ENCODE data around the gene GSG1. TPM values are rescaled to one million over a fixed set of nuclear protein-coding genes. Genes with fewer than 3 reads are reported as not detected.

GSG1 gene
- total RNA-seq, 1 donor from 2014 or later, result not detected

DNA sequence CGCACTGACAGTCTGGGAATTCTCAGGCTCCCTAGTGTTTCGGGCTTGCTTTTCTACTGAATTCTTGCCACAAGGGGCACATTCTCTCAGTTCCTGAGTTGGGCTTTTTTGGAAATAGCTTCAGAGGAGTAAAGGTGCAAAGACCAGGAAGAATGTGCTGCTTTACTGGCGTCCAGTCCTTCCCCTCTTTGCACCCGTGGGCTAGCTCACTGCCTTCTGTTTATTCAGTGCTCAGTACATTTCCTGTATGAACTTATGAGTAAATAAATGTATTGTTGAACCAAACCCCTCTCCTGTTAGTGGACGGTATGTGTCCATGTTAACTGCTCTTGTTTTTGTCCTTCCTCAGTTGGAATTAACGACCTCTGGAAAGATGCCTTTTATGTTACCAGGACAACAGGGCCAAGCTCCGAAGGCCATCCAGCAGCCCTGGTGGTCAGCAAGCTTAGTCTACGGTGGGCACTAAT, 24.0 kb downstream of the GSG1 start:
- Mint-ChIP-seq H3K36me3 (ENCODE audit: unreplicated experiment) (peaks cover 15% of the 10 kb centered on the region), H3K4me3 (ENCODE audit: unreplicated experiment) (no peak overlapping the region), H3K27me3 (ENCODE audit: unreplicated experiment) (peaks cover 2% of the 10 kb centered on the region), H3K9me3 (ENCODE audit: unreplicated experiment) (no peaks in the 10 kb centered on the region), H3K4me1 (ENCODE audit: low read depth, unreplicated experiment) (no peaks in the 10 kb centered on the region), H3K27ac (ENCODE audit: unreplicated experiment) (no peak overlapping the region)
- no peak for DNase-seq
- TF ChIP-seq, protein P1, sequence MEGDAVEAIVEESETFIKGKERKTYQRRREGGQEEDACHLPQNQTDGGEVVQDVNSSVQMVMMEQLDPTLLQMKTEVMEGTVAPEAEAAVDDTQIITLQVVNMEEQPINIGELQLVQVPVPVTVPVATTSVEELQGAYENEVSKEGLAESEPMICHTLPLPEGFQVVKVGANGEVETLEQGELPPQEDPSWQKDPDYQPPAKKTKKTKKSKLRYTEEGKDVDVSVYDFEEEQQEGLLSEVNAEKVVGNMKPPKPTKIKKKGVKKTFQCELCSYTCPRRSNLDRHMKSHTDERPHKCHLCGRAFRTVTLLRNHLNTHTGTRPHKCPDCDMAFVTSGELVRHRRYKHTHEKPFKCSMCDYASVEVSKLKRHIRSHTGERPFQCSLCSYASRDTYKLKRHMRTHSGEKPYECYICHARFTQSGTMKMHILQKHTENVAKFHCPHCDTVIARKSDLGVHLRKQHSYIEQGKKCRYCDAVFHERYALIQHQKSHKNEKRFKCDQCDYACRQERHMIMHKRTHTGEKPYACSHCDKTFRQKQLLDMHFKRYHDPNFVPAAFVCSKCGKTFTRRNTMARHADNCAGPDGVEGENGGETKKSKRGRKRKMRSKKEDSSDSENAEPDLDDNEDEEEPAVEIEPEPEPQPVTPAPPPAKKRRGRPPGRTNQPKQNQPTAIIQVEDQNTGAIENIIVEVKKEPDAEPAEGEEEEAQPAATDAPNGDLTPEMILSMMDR (IDR thresholded peaks at IDR 0.05; ENCODE audit: partially characterized antibody, unreplicated experiment), result no peak

DNA sequence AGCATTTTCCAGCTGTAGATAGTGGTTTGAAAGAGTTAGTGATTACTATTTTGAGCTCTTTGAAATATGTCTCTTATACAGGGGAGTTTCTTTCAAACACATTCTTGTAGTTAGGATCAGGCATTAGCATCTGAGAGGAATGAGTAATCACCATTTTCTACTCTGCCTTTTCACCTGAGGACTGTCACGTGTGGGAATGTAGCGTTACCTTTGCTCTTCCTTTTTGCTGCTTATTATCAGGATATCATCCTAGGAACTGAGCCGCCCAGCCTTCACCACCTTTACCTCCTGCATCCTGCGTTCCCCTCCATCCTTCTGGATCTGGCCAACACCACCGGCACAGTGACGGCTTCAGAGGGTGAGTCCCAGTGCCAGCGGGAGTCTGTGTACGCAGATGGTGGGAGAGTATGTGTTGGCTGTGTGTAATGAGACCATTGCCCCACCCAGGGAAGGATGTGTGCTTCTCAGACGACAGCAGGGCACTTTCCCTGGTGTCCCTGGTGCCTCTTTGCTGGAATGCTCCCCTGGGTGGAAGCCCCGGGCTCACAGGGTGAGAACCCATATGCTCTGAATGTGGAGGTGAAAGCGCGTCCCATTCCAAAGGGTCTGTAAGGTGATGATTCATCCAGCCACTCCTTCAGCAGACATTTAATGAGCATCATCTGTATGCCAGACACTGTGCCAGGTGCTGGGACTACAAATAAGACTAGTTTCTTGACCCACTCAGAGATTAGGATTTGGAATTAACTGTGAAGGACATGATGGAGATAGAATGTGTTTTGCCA, 27.5 kb downstream of the GSG1 start:
- no peak overlapping the region for H3K27ac Mint-ChIP-seq (ENCODE audit: unreplicated experiment)
- H3K36me3 Mint-ChIP-seq (ENCODE audit: unreplicated experiment), result peaks cover 16% of the 10 kb centered on the region
- no peak overlapping the region for H3K4me3 Mint-ChIP-seq (ENCODE audit: unreplicated experiment)
- peaks cover 9% of the 10 kb centered on the region for H3K4me1 Mint-ChIP-seq (ENCODE audit: low read depth, unreplicated experiment)
- no peak for DNase-seq
- TF ChIP-seq, protein P1 (IDR thresholded peaks at IDR 0.05; ENCODE audit: partially characterized antibody, unreplicated experiment), result no peak
- no peaks in the 10 kb centered on the region for H3K9me3 Mint-ChIP-seq (ENCODE audit: unreplicated experiment)
- H3K27me3 Mint-ChIP-seq (ENCODE audit: unreplicated experiment), result peaks cover 8% of the 10 kb centered on the region

DNA sequence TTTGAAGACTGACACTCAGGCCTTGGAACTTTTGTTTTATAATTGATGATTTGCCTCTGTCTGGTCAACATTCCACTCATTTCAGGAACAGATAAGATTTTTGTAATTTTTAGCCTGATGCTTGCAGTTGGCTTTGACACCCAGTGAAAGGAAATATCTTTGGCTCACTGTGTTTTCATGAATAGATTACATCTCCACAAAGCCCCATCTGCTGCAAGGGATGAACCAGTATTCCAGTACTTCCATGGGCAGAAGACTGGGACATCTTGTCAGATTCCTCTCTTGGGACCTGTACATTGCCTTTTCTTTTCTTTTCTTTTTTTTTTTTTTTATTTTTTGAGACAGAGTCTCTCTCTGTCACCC, 28.4 kb downstream of the GSG1 start:
- H3K4me1 Mint-ChIP-seq (ENCODE audit: low read depth, unreplicated experiment), result peaks cover 9% of the 10 kb centered on the region
- no peaks in the 10 kb centered on the region for H3K9me3 Mint-ChIP-seq (ENCODE audit: unreplicated experiment)
- peaks cover 8% of the 10 kb centered on the region for H3K27me3 Mint-ChIP-seq (ENCODE audit: unreplicated experiment)
- TF ChIP-seq, protein P1 (IDR thresholded peaks at IDR 0.05; ENCODE audit: partially characterized antibody, unreplicated experiment), result no peak
- H3K4me3 Mint-ChIP-seq (ENCODE audit: unreplicated experiment), result no peak overlapping the region
- H3K27ac Mint-ChIP-seq (ENCODE audit: unreplicated experiment), result no peak overlapping the region
- no peak for DNase-seq
- H3K36me3 Mint-ChIP-seq (ENCODE audit: unreplicated experiment), result peaks cover 7% of the 10 kb centered on the region

DNA sequence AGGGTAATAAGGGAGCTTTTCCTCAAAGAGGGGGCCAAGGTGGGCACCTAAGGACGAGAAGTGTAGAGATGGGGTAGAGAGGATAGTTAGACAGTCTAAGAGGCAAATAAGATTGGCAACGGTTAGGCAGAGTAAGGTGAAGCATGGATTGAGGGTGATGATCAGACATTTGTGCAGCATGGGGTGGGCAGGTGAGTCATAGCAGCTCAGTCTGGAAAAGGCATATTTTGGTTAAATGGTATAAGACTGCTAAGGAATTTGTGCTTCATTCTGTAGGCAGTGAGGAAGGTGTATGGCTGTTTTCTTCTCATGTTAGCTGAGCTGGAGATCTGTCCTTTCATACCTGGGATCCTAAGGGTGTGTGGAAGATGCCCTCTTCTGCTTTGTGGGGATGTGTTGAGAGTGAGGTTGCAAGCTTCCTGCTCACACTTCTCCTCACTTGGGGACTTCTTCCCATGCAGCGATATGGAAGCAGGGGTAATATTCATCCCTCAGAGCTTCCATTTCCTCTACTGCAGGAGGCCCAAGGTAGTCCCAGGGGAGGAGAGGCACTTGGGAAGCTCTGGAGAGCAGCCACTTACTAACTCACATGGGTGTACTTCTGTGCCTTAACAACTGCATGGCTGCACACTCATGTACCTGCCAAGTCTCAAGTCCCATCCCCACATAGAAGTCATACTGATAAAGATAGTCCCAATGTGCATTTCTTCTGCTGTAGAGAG, 28.9 kb downstream of the GSG1 start:
- H3K27me3 Mint-ChIP-seq (ENCODE audit: unreplicated experiment), result peaks cover 7% of the 10 kb centered on the region
- no peak for DNase-seq
- peaks cover 6% of the 10 kb centered on the region for H3K36me3 Mint-ChIP-seq (ENCODE audit: unreplicated experiment)
- H3K4me3 Mint-ChIP-seq (ENCODE audit: unreplicated experiment), result no peak overlapping the region
- no peaks in the 10 kb centered on the region for H3K9me3 Mint-ChIP-seq (ENCODE audit: unreplicated experiment)
- H3K4me1 Mint-ChIP-seq (ENCODE audit: low read depth, unreplicated experiment), result peaks cover 11% of the 10 kb centered on the region
- no peak overlapping the region for H3K27ac Mint-ChIP-seq (ENCODE audit: unreplicated experiment)
- TF ChIP-seq, protein P1 (IDR thresholded peaks at IDR 0.05; ENCODE audit: partially characterized antibody, unreplicated experiment), result no peak

DNA sequence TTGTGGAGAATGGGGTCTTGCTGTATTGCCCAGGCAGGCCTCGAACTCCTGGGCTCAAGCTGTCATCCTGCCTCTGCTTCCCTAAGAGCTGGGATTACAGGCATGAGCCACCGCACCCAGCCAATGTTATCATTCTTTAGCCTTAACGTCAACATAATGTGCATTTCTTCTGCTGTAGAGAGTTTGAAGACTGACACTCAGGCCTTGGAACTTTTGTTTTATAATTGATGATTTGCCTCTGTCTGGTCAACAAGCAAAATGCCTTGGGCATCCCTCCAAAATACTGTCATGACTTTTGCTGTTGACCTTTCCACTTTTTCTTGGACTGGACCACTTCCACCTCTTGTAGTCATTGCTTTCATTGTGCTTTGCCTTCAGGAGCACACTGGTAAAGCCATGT, 30.3 kb downstream of the GSG1 start:
- peaks cover 19% of the 10 kb centered on the region for H3K4me1 Mint-ChIP-seq (ENCODE audit: low read depth, unreplicated experiment)
- TF ChIP-seq, protein P1 (IDR thresholded peaks at IDR 0.05; ENCODE audit: partially characterized antibody, unreplicated experiment), result no peak
- H3K4me3 Mint-ChIP-seq (ENCODE audit: unreplicated experiment), result no peak overlapping the region
- H3K36me3 Mint-ChIP-seq (ENCODE audit: unreplicated experiment), result peaks cover 6% of the 10 kb centered on the region
- DNase-seq, result no peak
- H3K27ac Mint-ChIP-seq (ENCODE audit: unreplicated experiment), result no peak overlapping the region
- H3K27me3 Mint-ChIP-seq (ENCODE audit: unreplicated experiment), result peaks cover 6% of the 10 kb centered on the region
- no peaks in the 10 kb centered on the region for H3K9me3 Mint-ChIP-seq (ENCODE audit: unreplicated experiment)
